Non-pigmented ciliary epithelial cell (primary cell): ENCODE measurements around the gene NRCAM.
A peak's percentile ranks its signal among the peaks of the same experiment; 100 is the strongest.

Source experiments
- DNase-seq: peaks from one replicate; pipeline ENCODE4 v3.0.0-alpha.2; 2010; ENCODE audit warnings: low read depth

Gene NRCAM

GRCh38 chr7:108308276-108308675 is 148.0 kb downstream of the NRCAM start:
- no peak for DNase-seq

GRCh38 chr7:108307595-108307994 is 148.6 kb downstream of the NRCAM start:
- DNase-seq, result no peak

GRCh38 chr7:108307194-108307593 is 149.0 kb downstream of the NRCAM start:
- DNase-seq, result no peak

- no peak for DNase-seq
These were observed 152.9 kb downstream of the NRCAM start for GRCh38 chr7:108303332-108303731.

GRCh38 chr7:108301387-108301786 is 154.8 kb downstream of the NRCAM start:
- DNase-seq, result no peak

GRCh38 chr7:108299251-108299973 is 156.8 kb downstream of the NRCAM start:
- peak; percentile 47 for DNase-seq

- no peak for DNase-seq
These were observed 159.3 kb downstream of the NRCAM start for GRCh38 chr7:108296911-108297310.

- DNase-seq, result no peak
These were observed 161.6 kb downstream of the NRCAM start for GRCh38 chr7:108294595-108294994.

GRCh38 chr7:108293149-108293612 is 163.1 kb downstream of the NRCAM start:
- no peak for DNase-seq

- no peak for DNase-seq
These were observed 163.7 kb downstream of the NRCAM start for GRCh38 chr7:108292541-108292940.

GRCh38 chr7:108291791-108292440 is 164.3 kb downstream of the NRCAM start:
- no peak for DNase-seq

- no peak for DNase-seq
These were observed 165.1 kb downstream of the NRCAM start for GRCh38 chr7:108291152-108291508.

GRCh38 chr7:108290459-108291151 is 165.6 kb downstream of the NRCAM start:
- DNase-seq, result no peak

GRCh38 chr7:108289852-108290251 is 166.4 kb downstream of the NRCAM start:
- no peak for DNase-seq

- no peak for DNase-seq
These were observed 168.4 kb downstream of the NRCAM start for GRCh38 chr7:108287857-108288256.

GRCh38 chr7:108286290-108286904 is 169.8 kb downstream of the NRCAM start:
- no peak for DNase-seq

- no peak for DNase-seq
These were observed 170.5 kb downstream of the NRCAM start for GRCh38 chr7:108285778-108286177.

GRCh38 chr7:108285003-108285368 is 171.2 kb downstream of the NRCAM start:
- no peak for DNase-seq

- no peak for DNase-seq
These were observed 171.8 kb downstream of the NRCAM start for GRCh38 chr7:108284349-108285002.

- no peak for DNase-seq
These were observed 173.0 kb downstream of the NRCAM start for GRCh38 chr7:108283252-108283651.

GRCh38 chr7:108282427-108282996 is 173.7 kb downstream of the NRCAM start:
- no peak for DNase-seq

GRCh38 chr7:108280136-108280535 is 176.1 kb downstream of the NRCAM start:
- DNase-seq, result no peak
